Mucosa of descending colon (tissue), 3 donors: ENCODE measurements around the gene CHD6. TPM values are rescaled to one million over a fixed set of nuclear protein-coding genes. Genes with fewer than 3 reads are reported as not detected.

Source experiments
- ATAC-seq: fragments of 200-7000 bp; cut with Tn5 transposase; one replicate; pipeline ENCODE4 v1.9.1; 2020; ENCODE audit warnings: mild to moderate bottlenecking, moderate library complexity
- DNase-seq, 3 donors: peaks; one replicate each; pipeline ENCODE4 v3.0.0-alpha.2; 2020
- H3K36me3 ChIP-seq: fragments of 200-600 bp; one replicate; pipeline ENCODE4 v1.8.0; 2021; ENCODE audit warnings: low read depth, mild to moderate bottlenecking
- H3K4me1 ChIP-seq: fragments of 200-600 bp; one replicate; pipeline ENCODE4 v1.8.0; 2021; ENCODE audit warnings: low read depth, mild to moderate bottlenecking
- H3K4me3 ChIP-seq: fragments of 200-600 bp; one replicate; pipeline ENCODE4 v1.8.0; 2021; ENCODE audit warnings: mild to moderate bottlenecking
- H3K9me3 ChIP-seq: fragments of 200-600 bp; one replicate; pipeline ENCODE4 v1.8.0; 2021; ENCODE audit warnings: mild to moderate bottlenecking
- CTCF ChIP-seq: fragments of 200-600 bp; IDR thresholded peaks from one replicate; pipeline ENCODE4 v1.8.0; 2022; ENCODE audit warnings: antibody characterized with exemption, mild to moderate bottlenecking
- intact Hi-C, 2 donors: fragments of 100-400 bp; cut with DNase I in 1 of 2; cut with micrococcal nuclease in 1 of 2; formaldehyde crosslinking; loops; one replicate each; pipeline versions ENCODE4 v1.11.0 to v1.11.1; 2022; cut with DNase I, micrococcal nuclease
- total RNA-seq, 3 donors: library from RNA; stranded (reverse); fragmentation: NEBNext Ultra II Directional in 2 of 3; extraction: Animal tissue kit (Norgen Biotek cat#: 25700) in 2 of 3; gene quantifications; one replicate each; pipeline versions ENCODE4 v1.2.1 to v1.2.4, GENCODE V29; 2021 to 2023
- donor health status: DM: no; HTN: no; CAD: no; lungs with moderate emphysema.
- donor health status: DM: no; HTN: no; CAD: no.
- donor health status: DM: no; HTN: yes; CAD: no.

CHD6 gene
- total RNA-seq, 3 donors from 2014 or later = 33.8 to 53.6 (median 43.8) TPM

DNA sequence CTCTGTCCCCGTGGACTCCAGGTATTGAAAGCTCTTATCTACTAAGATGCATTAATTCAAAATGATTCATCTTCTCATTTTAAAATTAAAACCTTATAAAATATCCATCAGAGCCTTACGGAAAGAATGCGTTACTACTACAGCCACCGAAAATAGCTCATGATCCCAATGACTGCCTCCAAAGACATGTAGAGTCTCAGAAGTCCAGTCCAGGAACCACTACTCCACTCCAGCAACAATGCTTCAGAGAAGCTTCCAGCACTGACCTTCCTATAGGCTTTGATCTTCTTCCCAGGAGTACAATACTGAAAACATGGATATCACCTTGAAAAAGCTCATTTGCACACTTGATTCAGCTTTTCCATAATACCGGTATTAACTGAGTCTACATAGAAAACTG is 94.3 kb downstream of the CHD6 start:
- no peaks in the 10 kb centered on the region for H3K9me3 ChIP-seq
- ATAC-seq (no peak), DNase-seq (no peak)
- peaks cover 8% of the 10 kb centered on the region for H3K4me1 ChIP-seq
- intact Hi-C loops = no loop called here
- no peaks in the 10 kb centered on the region for H3K36me3 ChIP-seq
- no peak overlapping the region for H3K4me3 ChIP-seq
- no peak for TF ChIP-seq CTCF

DNA sequence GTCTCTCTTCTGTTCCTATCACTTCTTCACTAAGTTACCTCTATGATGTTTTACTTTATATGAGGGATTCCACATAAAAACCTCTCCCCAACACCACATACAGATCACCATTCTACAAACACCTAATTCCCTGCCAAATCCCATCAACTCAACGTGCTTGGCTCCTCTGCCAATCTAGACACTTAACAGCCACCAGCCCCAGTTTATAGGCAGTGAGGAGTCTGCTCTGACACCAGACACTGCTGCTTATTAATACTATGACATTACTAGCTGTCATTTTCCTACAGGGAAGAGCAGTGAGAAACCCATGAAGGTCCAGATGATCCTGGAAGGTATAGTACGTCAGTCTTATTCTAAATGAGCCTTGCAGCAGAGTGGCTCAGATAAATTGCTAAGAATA is 104.3 kb downstream of the CHD6 start:
- H3K4me3 ChIP-seq = no peak overlapping the region
- ATAC-seq (no peak), DNase-seq (no peak)
- H3K9me3 ChIP-seq = no peaks in the 10 kb centered on the region
- intact Hi-C loops = no loop called here
- no peak for TF ChIP-seq CTCF
- peaks cover 22% of the 10 kb centered on the region for H3K4me1 ChIP-seq
- H3K36me3 ChIP-seq = no peaks in the 10 kb centered on the region

DNA sequence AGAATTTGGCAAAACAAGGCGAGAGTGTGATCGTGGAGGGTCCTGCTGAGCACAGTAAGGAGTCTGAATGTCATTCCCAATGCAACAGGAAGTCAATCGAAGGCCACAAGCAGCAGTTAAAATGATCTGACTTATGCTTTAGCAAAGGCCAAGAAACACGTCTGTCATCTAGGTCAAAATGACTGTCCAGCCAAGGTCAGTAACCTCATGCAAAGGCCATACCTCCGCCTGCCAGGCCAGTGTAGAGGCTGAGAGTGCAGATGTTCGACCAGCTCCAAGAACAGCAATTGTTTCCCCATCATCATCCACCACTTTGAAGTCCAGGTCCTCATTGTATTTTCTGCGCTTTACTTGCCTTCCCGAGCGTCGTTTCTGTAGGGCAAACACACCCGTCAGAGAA is 105.6 kb downstream of the CHD6 start:
- ATAC-seq = no peak
- H3K4me3 ChIP-seq = no peak overlapping the region
- H3K36me3 ChIP-seq = no peaks in the 10 kb centered on the region
- H3K9me3 ChIP-seq = no peaks in the 10 kb centered on the region
- DNase-seq = no peak
- intact Hi-C loops = no loop called here
- no peak for TF ChIP-seq CTCF
- H3K4me1 ChIP-seq = peaks cover 27% of the 10 kb centered on the region

DNA sequence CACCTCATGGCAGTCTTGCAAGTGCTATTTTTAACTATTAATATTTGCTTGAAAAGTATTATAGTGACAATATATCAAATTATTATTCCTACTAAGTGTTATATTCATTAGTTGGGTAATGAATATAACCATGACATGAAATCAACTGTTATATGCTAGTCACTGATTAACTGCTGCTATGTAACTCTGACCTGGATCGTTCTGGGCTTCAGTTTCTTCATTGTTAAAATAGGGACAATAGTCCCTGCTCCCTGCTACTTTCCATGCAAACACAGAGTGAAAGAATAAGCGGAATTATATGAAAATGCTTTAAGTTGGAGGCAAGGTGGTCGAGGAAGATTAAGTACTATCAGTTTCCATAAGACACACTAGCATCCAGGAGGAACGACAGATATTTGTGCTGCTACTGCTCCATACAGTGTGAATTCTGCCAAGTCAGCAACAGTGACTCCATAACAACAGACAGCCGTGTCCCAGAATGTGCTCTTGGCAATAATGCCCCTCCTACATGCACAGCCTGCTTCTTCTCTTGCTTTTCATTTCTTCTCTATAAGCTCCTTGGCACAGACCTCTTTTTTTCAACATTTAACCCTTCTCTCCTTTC is 107.2 kb downstream of the CHD6 start:
- Histone ChIP-seq H3K36me3 (no peaks in the 10 kb centered on the region), H3K4me3 (no peak overlapping the region), H3K9me3 (no peaks in the 10 kb centered on the region), H3K4me1 (peaks cover 31% of the 10 kb centered on the region)
- TF ChIP-seq CTCF = no peak
- ATAC-seq (no peak), DNase-seq (no peak)
- intact Hi-C loops = no loop called here

DNA sequence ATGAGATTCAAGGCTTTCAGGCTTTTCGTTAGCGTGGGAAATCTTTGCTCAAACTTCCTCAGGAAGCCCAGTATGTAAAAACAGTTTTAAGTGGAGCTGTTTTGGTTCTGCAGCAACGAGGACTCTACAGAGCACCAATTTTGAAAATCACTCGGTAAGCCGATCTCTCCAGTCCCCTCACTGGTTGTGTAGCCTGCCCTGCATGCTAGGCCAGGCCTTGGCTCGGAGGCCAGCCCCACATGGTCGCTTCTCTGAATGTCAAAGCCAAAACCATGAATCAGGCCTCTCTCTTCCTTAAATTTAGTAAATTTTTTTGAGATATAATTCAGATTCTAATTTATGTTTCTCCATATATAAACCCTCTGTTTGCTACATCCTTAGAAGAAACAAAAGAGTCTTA is 108.0 kb downstream of the CHD6 start:
- intact Hi-C loops = no loop called here

More for the DNA sequence above, 108.0 kb downstream of the CHD6 start:
- DNase-seq = no peak
- H3K4me3 ChIP-seq = no peak overlapping the region
- no peak for TF ChIP-seq CTCF
- no peak for ATAC-seq
- no peaks in the 10 kb centered on the region for H3K36me3 ChIP-seq
- peaks cover 31% of the 10 kb centered on the region for H3K4me1 ChIP-seq
- H3K9me3 ChIP-seq = no peaks in the 10 kb centered on the region
